T-cell (primary cell): ENCODE data around the gene MEIOC. TPM values are rescaled to one million over a fixed set of nuclear protein-coding genes. Genes with fewer than 3 reads are reported as not detected.
A peak's percentile ranks its signal among the peaks of the same experiment; 100 is the strongest.

Experiments used
- ATAC-seq, 4 experiments: fragments of 200-7000 bp in 3 of 4; fragments of 150-1000 bp in 1 of 4; cut with Tn5 transposase; replicated peaks in 1 of 4; 1 replicate in 3 of 4; 2 replicates in 1 of 4; pipeline ENCODE4 v1.10.0; 2021; ENCODE audit warnings: moderate library complexity in 3 of 4, mild to moderate bottlenecking in 2 of 4, moderate number of reproducible peaks in 1 of 4
- CTCF ChIA-PET, 2 donors: fragments of 300-600 bp; sonication (Branson Sonifier 250); formaldehyde crosslinking; loops; one replicate each; lab custom pipeline; 2022; ENCODE audit warnings: antibody characterized with exemption in 2 of 2; lab: Charles Lee
- POLR2A ChIA-PET, 2 donors: fragments of 300-600 bp; sonication (Branson Sonifier 250); formaldehyde crosslinking; loops; one replicate each; lab custom pipeline; 2022; ENCODE audit warnings: antibody characterized with exemption in 2 of 2; lab: Charles Lee
- DNase-seq, 35 experiments: peaks; one replicate each; pipeline versions ENCODE4 v3.0.0 to v3.0.0-alpha.2; 2013 to 2023
- H3K27ac ChIP-seq: one replicate; pipeline ENCODE4 v1.5.1; 2013; ENCODE audit warnings: low read length
- H3K27me3 ChIP-seq, 2 experiments: replicated peaks in 1 of 2; 1 replicate in 1 of 2; 2 replicates in 1 of 2; pipeline versions ENCODE4 v1.6.1 to v1.7.0; 2013; ENCODE audit warnings: low read length in 1 of 2, mixed read lengths in 1 of 2; ENCODE audit not compliant: control insufficient read depth in 2 of 2, insufficient read depth in 2 of 2; ENCODE audit errors: extremely low read depth in 1 of 2
- H3K36me3 ChIP-seq, 2 donors: 1 replicate in 1 of 2; 2 replicates in 1 of 2; pipeline versions ENCODE4 v1.6.1 to v1.7.0; 2013; ENCODE audit warnings: low read length in 1 of 2; ENCODE audit not compliant: control insufficient read depth in 2 of 2, insufficient read depth in 1 of 2; ENCODE audit errors: extremely low read depth in 1 of 2
- H3K4me1 ChIP-seq, 2 experiments: 1 replicate in 1 of 2; 2 replicates in 1 of 2; pipeline versions ENCODE4 v1.6.1 to v1.7.0; 2013; ENCODE audit warnings: low read length in 2 of 2, mixed read lengths in 1 of 2; ENCODE audit not compliant: insufficient read depth in 2 of 2, control insufficient read depth in 1 of 2; ENCODE audit errors: extremely low read depth in 1 of 2
- H3K4me3 ChIP-seq, 2 donors: 1 replicate in 1 of 2; 2 replicates in 1 of 2; pipeline versions ENCODE4 v1.5.1 to v1.7.0; 2013; ENCODE audit warnings: mild to moderate bottlenecking in 2 of 2, low read length in 1 of 2, moderate library complexity in 1 of 2; ENCODE audit not compliant: control insufficient read depth in 1 of 2; ENCODE audit errors: extremely low read depth in 1 of 2
- H3K9me3 ChIP-seq: 2 replicates; pipeline ENCODE4 v1.7.0; 2013
- H3K27ac Mint-ChIP-seq, 2 donors: one replicate each; pipeline ENCODE4 v1.8.0; 2020 to 2021; ENCODE audit warnings: mild to moderate bottlenecking in 2 of 2, mixed read lengths in 2 of 2
- H3K27me3 Mint-ChIP-seq, 2 donors: one replicate each; pipeline ENCODE4 v1.8.0; 2021 to 2022; ENCODE audit warnings: mixed read lengths in 2 of 2
- H3K36me3 Mint-ChIP-seq: one replicate; pipeline ENCODE4 v1.8.0; 2021; ENCODE audit warnings: mixed read lengths
- H3K4me1 Mint-ChIP-seq, 3 donors: one replicate each; pipeline ENCODE4 v1.8.0; 2020 to 2022; ENCODE audit warnings: mixed read lengths in 3 of 3, mild to moderate bottlenecking in 1 of 3
- H3K4me3 Mint-ChIP-seq, 3 donors: one replicate each; pipeline ENCODE4 v1.8.0; 2020 to 2022; ENCODE audit warnings: mild to moderate bottlenecking in 3 of 3, mixed read lengths in 3 of 3, moderate library complexity in 3 of 3
- H3K9me3 Mint-ChIP-seq, 3 donors: one replicate each; pipeline ENCODE4 v1.8.0; 2020 to 2022; ENCODE audit warnings: mixed read lengths in 3 of 3
- WGBS: methylation state at CpG from one replicate; pipeline ENCODE4 v1.1.5; 2013; ENCODE audit warnings: missing lambda C conversion rate; ENCODE audit not compliant: insufficient coverage; 5-methylcytosine and 5-hydroxymethylcytosine counted together
- total RNA-seq, 35 experiments: library from RNA in 6 of 35; stranded (reverse) in 6 of 35; fragments of 120-200 nt in 1 of 35; gene quantifications; one replicate each; pipeline versions ENCODE4 v1.2.1 to v1.2.4 and lab custom pipeline; 2013 to 2026

Gene MEIOC
- under 1 TPM in 1 of 5 donors, not detected in 4; 0.72 TPM for total RNA-seq
- 0.06 TPM for total RNA-seq (2013)
- 0 to 0.93 (median 0.13) reads per million in 29 experiments for total RNA-seq (lab: John Stamatoyannopoulos, UW)

- Mint-ChIP-seq H3K4me1 (peaks cover 7 to 9% (median 9%) of the 10 kb centered on the region in 3 donors), H3K9me3 (no peaks in the 10 kb centered on the region), H3K27me3 (peaks cover 26 to 42% of the 10 kb centered on the region in 2 donors), H3K36me3 (no peaks in the 10 kb centered on the region), H3K4me3 (peak within 1 kb of the TSS; percentile 57 to 69 (median 62)), H3K27ac (peak within 1 kb of the TSS in 1 of 2 donors; percentile 58)
- ChIA-PET CTCF (no interaction called here), POLR2A (interaction anchor here in 1 of 2 donors (0.7 kb wide), 1 partner anchor 12 kb away, joined by 4 read pairs; no protein-coding TSS in a partner anchor)
- Histone ChIP-seq H3K4me3 (peak within 1 kb of the TSS in 1 of 2 donors; percentile 32), H3K4me1 (peaks cover 2 to 11% of the 10 kb centered on the region in 2 experiments), H3K9me3 (no peaks in the 10 kb centered on the region), H3K27me3 (peaks cover 9 to 55% of the 10 kb centered on the region in 2 experiments), H3K27ac (no peak within 1 kb of the TSS), H3K36me3 (no peaks in the 10 kb centered on the region)
- DNase-seq (peak in 16 of 35 experiments; percentile 1 to 34 (median 9)), ATAC-seq (peak; percentile 63 to 86 (median 66))
- WGBS, result 11% methylated on average over 36 of the region's 57 CpGs
Observed at GRCh38 chr17:44655983-44656710, at the start of gene MEIOC. Gene MEIOC (plus strand): TSS chr17:44656468. CDS start chr17:44656614, 146 bp downstream.

- H3K4me1 Mint-ChIP-seq, result no peaks in the 10 kb centered on the region
- no peaks in the 10 kb centered on the region for H3K36me3 Mint-ChIP-seq
- Histone ChIP-seq H3K4me1 (no peaks in the 10 kb centered on the region), H3K4me3 (no peak overlapping the region), H3K27me3 (peaks cover 0 to 38% of the 10 kb centered on the region in 2 experiments), H3K27ac (no peak overlapping the region), H3K36me3 (no peaks in the 10 kb centered on the region), H3K9me3 (no peaks in the 10 kb centered on the region)
- peaks cover 10 to 18% of the 10 kb centered on the region in 2 donors for H3K27me3 Mint-ChIP-seq
- H3K9me3 Mint-ChIP-seq, result no peaks in the 10 kb centered on the region
- CTCF ChIA-PET, result no interaction called here
- no peak overlapping the region for H3K4me3 Mint-ChIP-seq
- ATAC-seq (no peak), DNase-seq (no peak)
- WGBS, result 84% methylated on average over 4 of the region's 11 CpGs
- no peak overlapping the region for H3K27ac Mint-ChIP-seq
- POLR2A ChIA-PET, result no interaction called here
Observed at GRCh38 chr17:44606658-44607057, 49.6 kb upstream of the MEIOC start.

GRCh38 chr17:44607836-44608690, 48.2 kb upstream of the MEIOC start:
- Mint-ChIP-seq H3K9me3 (no peaks in the 10 kb centered on the region), H3K27ac (no peak overlapping the region), H3K4me1 (no peaks in the 10 kb centered on the region), H3K4me3 (no peak overlapping the region), H3K27me3 (peaks cover 7 to 22% of the 10 kb centered on the region in 2 donors), H3K36me3 (no peaks in the 10 kb centered on the region)
- Histone ChIP-seq H3K9me3 (no peaks in the 10 kb centered on the region), H3K36me3 (no peaks in the 10 kb centered on the region), H3K27ac (no peak overlapping the region), H3K4me3 (no peak overlapping the region), H3K4me1 (no peaks in the 10 kb centered on the region), H3K27me3 (peaks cover 0 to 43% of the 10 kb centered on the region in 2 experiments)
- DNase-seq (no peak), ATAC-seq (no peak)
- ChIA-PET CTCF (no interaction called here), POLR2A (interaction anchor here in 1 of 2 donors (0.7 kb wide), 1 partner anchor 29 kb away, joined by 8 read pairs; no protein-coding TSS in a partner anchor)
- 74% methylated on average over 7 of the region's 10 CpGs for WGBS

- Histone ChIP-seq H3K9me3 (no peaks in the 10 kb centered on the region), H3K36me3 (no peaks in the 10 kb centered on the region), H3K4me1 (no peaks in the 10 kb centered on the region), H3K27ac (no peak overlapping the region), H3K4me3 (no peak overlapping the region), H3K27me3 (peaks cover 0 to 46% of the 10 kb centered on the region in 2 experiments)
- H3K4me3 Mint-ChIP-seq, result no peak overlapping the region
- H3K27ac Mint-ChIP-seq, result no peak overlapping the region
- DNase-seq (no peak), ATAC-seq (no peak)
- WGBS, result 87% methylated on average over 5 of the region's 6 CpGs
- H3K27me3 Mint-ChIP-seq, result peaks cover 7 to 25% of the 10 kb centered on the region in 2 donors
- no peaks in the 10 kb centered on the region for H3K4me1 Mint-ChIP-seq
- H3K9me3 Mint-ChIP-seq, result no peaks in the 10 kb centered on the region
- ChIA-PET CTCF (no interaction called here), POLR2A (interaction anchor here in 1 of 2 donors (0.7 kb wide), 1 partner anchor 29 kb away, joined by 8 read pairs; no protein-coding TSS in a partner anchor)
- H3K36me3 Mint-ChIP-seq, result no peaks in the 10 kb centered on the region
Observed at GRCh38 chr17:44608727-44609435, 47.4 kb upstream of the MEIOC start.

GRCh38 chr17:44610331-44610730, 45.9 kb upstream of the MEIOC start:
- no peaks in the 10 kb centered on the region for H3K4me1 Mint-ChIP-seq
- no peaks in the 10 kb centered on the region for H3K9me3 Mint-ChIP-seq
- WGBS, result 75% methylated on average over 2 of the region's 4 CpGs
- no peak overlapping the region for H3K27ac ChIP-seq
- POLR2A ChIA-PET, result interaction anchor here in 1 of 2 donors (0.7 kb wide), 1 partner anchor 332 kb away, joined by 4 read pairs; no protein-coding TSS in a partner anchor
- H3K4me1 ChIP-seq, result no peaks in the 10 kb centered on the region
- no peaks in the 10 kb centered on the region for H3K9me3 ChIP-seq
- ATAC-seq, result no peak
- no peak overlapping the region for H3K4me3 Mint-ChIP-seq
- H3K27me3 ChIP-seq, result peaks cover 0 to 39% of the 10 kb centered on the region in 2 experiments
- CTCF ChIA-PET, result no interaction called here
- DNase-seq, result no peak
- no peak overlapping the region for H3K27ac Mint-ChIP-seq
- H3K4me3 ChIP-seq, result no peak overlapping the region
- no peaks in the 10 kb centered on the region for H3K36me3 Mint-ChIP-seq
- H3K27me3 Mint-ChIP-seq, result peaks cover 13 to 32% of the 10 kb centered on the region in 2 donors
- H3K36me3 ChIP-seq, result no peaks in the 10 kb centered on the region
